Measurements from ENCODE around the gene KRT3. TPM values are rescaled to one million over a fixed set of nuclear protein-coding genes. Genes with fewer than 3 reads are reported as not detected.

Gene KRT3
- total RNA-seq, 1 donor from 2014 or later = not detected

DNA sequence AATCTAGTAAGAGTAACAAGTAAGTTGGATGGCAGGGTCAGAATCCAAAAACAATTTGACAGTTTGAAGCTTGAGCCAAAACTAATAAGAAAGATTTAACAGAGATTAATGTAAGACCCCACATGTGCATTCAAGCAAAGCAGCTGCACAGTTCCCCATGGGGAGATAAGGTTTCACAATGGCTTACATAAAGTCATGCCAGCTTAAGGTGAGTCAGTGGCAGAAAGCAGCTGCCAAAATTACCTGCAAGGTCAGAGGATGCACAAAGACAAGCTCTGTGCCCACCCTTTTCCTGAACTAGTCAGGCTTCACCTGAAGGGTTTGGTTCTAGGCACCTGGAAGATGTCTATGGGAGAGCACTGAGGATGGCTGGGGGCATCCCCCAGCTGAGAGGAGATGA is 56.0 kb downstream of the KRT3 start:
- Mint-ChIP-seq H3K27me3 (ENCODE audit: low read depth) (peaks cover 73% of the 10 kb centered on the region), H3K4me3 (no peak overlapping the region), H3K27ac (ENCODE audit: unreplicated experiment) (no peak overlapping the region), H3K9me3 (no peaks in the 10 kb centered on the region), H3K36me3 (ENCODE audit: low read depth) (no peaks in the 10 kb centered on the region), H3K4me1 (no peaks in the 10 kb centered on the region)
- no peak for DNase-seq (ENCODE audit: low read depth, low spot score)
- TF ChIP-seq CTCF (conservative IDR thresholded peaks at IDR 0.05) = no peak

Other genes with a start within 250 kb of the KRT3 start
- not detected in 2 replicates for gene KRT71, start 243.0 kb downstream of the KRT3 start, total RNA-seq
- not detected in 2 replicates for gene KRT74, start 222.3 kb downstream of the KRT3 start, total RNA-seq
- gene KRT72, start 194.7 kb downstream of the KRT3 start, total RNA-seq = not detected in 2 replicates
- not detected in 2 replicates for gene KRT73, start 177.6 kb downstream of the KRT3 start, total RNA-seq
- gene KRT2, start 143.9 kb downstream of the KRT3 start, total RNA-seq = not detected in 2 replicates
- not detected in 2 replicates for gene KRT1, start 115.7 kb downstream of the KRT3 start, total RNA-seq
- not detected in 2 replicates for gene KRT77, start 92.6 kb downstream of the KRT3 start, total RNA-seq
- gene KRT76, start 18.8 kb downstream of the KRT3 start, total RNA-seq = not detected in 2 replicates
- gene KRT4, start 18.0 kb upstream of the KRT3 start, total RNA-seq = not detected in 2 replicates
- not detected in 2 replicates for gene KRT79, start 38.2 kb upstream of the KRT3 start, total RNA-seq
- gene KRT78, start 52.9 kb upstream of the KRT3 start, total RNA-seq = not detected in 2 replicates
- gene KRT8, start 109.0 kb upstream of the KRT3 start, total RNA-seq = 8.3 and 10.3 TPM in 2 replicates
- gene KRT18, start 153.0 kb upstream of the KRT3 start, total RNA-seq = 6.4 and 6.9 TPM in 2 replicates
- gene EIF4B, start 210.3 kb upstream of the KRT3 start, total RNA-seq = 514 and 527 TPM in 2 replicates

Measured in neural crest cell (in vitro differentiated cells).